Fibroblast of mammary gland (primary cell): ENCODE results near the gene TRMT10B.

Experiments used
- DNase-seq: peaks from one replicate; pipeline ENCODE4 v3.0.0-alpha.2; 2010; ENCODE audit warnings: low read depth
- H3K4me3 ChIP-seq: 2 replicates; pipeline ENCODE4 v1.5.1; 2011; ENCODE audit warnings: low read depth, mild to moderate bottlenecking, low read length, moderate library complexity; ENCODE audit not compliant: control insufficient read depth
- TF ChIP-seq, protein P1 (sequence below): conservative IDR thresholded peaks from 2 replicates; pipeline ENCODE4 v1.5.1; 2011; ENCODE audit warnings: low read depth, low read length, inconsistent platforms; ENCODE audit not compliant: control insufficient read depth, insufficient read depth

Gene TRMT10B

DNA sequence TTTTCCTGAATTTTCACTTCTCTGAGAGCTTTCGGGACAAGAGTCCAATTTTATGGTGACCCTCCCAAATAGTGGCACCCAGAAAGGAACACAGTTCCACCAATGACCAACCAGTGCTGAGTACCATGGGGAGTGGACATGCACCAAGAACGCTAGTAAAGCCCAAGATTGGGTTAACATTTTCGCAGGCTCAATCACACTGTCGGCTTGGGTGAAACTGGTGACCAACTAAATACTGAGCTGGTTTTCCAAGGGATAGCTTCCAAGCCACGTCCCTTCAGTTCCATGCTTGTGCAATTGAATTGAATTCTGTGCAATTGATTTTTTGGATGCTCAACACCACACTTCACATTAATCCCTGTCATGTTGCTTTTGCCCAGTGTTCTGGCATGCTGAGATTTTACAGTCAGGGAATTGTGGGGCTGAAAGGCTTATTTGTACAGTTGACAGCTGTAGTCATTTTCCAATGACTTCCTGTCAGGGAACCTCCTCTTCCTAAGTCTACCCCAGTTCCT is 37.6 kb upstream of the TRMT10B start:
- no peak for DNase-seq
- no peak overlapping the region for H3K4me3 ChIP-seq
- TF ChIP-seq, protein P1, sequence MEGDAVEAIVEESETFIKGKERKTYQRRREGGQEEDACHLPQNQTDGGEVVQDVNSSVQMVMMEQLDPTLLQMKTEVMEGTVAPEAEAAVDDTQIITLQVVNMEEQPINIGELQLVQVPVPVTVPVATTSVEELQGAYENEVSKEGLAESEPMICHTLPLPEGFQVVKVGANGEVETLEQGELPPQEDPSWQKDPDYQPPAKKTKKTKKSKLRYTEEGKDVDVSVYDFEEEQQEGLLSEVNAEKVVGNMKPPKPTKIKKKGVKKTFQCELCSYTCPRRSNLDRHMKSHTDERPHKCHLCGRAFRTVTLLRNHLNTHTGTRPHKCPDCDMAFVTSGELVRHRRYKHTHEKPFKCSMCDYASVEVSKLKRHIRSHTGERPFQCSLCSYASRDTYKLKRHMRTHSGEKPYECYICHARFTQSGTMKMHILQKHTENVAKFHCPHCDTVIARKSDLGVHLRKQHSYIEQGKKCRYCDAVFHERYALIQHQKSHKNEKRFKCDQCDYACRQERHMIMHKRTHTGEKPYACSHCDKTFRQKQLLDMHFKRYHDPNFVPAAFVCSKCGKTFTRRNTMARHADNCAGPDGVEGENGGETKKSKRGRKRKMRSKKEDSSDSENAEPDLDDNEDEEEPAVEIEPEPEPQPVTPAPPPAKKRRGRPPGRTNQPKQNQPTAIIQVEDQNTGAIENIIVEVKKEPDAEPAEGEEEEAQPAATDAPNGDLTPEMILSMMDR: no peak

DNA sequence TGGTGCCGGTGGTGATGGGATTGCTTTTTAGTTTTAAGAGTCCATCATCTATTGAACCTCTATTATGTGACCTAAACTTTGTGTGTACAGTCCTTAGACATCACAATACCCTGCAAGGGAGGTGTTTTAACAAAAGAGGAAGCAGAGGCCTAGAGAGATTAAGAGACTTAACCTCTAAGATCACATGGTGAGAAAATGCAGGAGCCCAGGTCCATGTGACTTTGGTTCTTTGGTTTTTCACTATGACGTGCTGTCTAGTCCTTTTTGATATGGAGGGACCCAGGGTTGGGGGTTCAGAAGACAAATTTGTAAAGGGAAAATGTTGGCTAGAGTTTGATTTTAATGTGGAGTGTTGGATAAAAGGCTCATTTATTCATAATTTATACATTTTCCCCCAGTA is 34.1 kb upstream of the TRMT10B start:
- TF ChIP-seq, protein P1: no peak
- no peak overlapping the region for H3K4me3 ChIP-seq
- no peak for DNase-seq

DNA sequence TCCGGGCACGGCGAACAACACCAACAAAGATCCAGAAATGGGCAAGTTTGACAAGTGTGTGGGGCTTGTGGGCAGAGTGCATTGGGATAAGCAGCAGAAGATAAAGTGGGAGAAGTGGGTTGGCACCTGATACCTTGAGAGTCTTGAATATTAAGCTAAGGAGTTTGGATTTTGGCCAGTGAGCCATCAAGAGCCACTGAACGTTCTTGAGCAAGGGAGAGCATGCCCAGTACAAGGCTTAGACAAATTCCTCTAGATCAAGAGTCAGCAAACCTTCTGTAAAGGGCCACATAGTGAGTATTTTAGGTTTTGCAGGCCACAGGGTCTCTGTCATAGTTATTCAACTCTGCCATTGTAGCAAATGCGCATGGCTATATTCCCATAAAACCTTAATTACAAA is 26.6 kb upstream of the TRMT10B start:
- DNase-seq: no peak
- TF ChIP-seq, protein P1: no peak

DNA sequence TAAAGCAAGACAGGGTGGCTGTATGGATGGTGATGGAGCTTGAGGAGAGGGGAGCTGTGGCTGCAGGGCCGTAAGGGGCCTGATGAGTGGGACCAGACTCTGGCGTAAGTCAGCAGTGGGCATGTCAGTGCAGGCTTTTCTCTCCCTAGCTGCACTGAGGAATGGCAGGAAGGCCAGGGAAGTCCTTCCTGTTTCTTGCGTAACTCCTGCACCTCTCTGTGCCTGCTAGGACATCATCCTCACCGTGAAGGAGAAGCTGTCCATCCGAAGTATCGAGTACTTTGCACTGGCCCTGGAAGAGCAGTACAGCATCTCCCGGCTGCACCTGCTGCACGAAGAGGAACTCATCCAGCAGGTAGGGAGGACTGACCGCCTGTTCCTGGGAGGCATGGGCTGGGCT is 24.1 kb upstream of the TRMT10B start:
- H3K4me3 ChIP-seq: no peak overlapping the region
- TF ChIP-seq, protein P1: no peak
- no peak for DNase-seq

More for the DNA sequence above, 26.6 kb upstream of the TRMT10B start:
- H3K4me3 ChIP-seq: no peak overlapping the region

DNA sequence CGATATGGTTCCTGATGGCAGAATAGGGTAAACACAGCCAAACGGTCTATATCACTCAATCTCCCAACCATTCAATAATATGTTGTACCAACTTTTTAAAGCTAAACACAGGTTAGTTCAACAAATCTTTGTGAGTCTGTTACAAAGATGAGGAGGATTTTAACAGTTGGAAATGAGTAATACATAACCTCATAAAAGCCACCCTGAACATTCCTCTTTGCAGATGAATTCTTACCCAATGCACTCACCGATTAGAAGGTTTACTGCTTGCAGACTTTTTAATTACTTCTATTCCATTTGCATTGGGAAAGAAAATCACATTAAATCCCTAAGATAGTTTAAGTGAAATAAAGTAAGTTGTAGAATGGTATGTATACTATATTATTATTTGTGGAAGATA is 23.3 kb upstream of the TRMT10B start:
- no peak overlapping the region for H3K4me3 ChIP-seq
- TF ChIP-seq, protein P1: no peak
- no peak for DNase-seq

DNA sequence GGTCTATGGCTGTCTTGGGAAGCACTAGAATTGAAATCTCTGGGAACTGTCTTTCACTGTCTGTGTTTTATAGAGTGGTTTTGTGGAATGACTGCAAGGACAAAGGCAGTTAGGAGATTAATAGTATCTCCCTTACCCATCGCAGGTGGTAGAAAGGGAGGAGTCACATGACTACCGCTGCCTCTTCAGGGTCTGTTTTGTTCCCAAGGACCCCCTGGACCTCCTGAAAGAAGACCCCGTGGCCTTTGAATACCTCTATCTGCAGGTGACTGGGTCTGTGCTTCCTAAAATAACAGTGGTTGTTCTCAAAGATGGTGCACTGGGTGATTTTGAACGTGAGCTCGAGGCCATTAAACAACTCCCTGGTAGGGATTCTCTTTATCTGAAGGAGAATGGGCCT is 22.8 kb upstream of the TRMT10B start:
- no peak for DNase-seq
- no peak overlapping the region for H3K4me3 ChIP-seq
- TF ChIP-seq, protein P1: no peak
